Gastrocnemius medialis (tissue), 4 donors: ENCODE data around the gene C12orf60.

Source experiments
- CTCF ChIP-seq, 5 experiments: fragments of 450-650 bp in 3 of 5; fragments of 200-600 bp in 2 of 5; sonication (generic) in 2 of 5; IDR thresholded peaks in 4 of 5; conservative IDR thresholded peaks in 1 of 5; 1 replicate in 4 of 5; 2 replicates in 1 of 5; pipeline ENCODE4 v1.5.1; 2016 to 2019; ENCODE audit warnings: antibody characterized with exemption in 5 of 5, mild to moderate bottlenecking in 3 of 5, moderate library complexity in 3 of 5
- POLR2A ChIP-seq, 2 donors: fragments of 450-650 bp; IDR thresholded peaks; one replicate each; pipeline ENCODE4 v1.6.1; 2017; ENCODE audit warnings: antibody characterized with exemption in 2 of 2, mild to moderate bottlenecking in 2 of 2, moderate library complexity in 2 of 2

GRCh38 chr12:14858513-14858912, 55.0 kb downstream of the C12orf60 start:
- TF ChIP-seq CTCF (IDR thresholded peaks at IDR 0.05 in 4 of 5, conservative IDR thresholded peaks at IDR 0.05 in 1 of 5) (no peak), POLR2A (IDR thresholded peaks at IDR 0.05) (no peak)
